DND-41 (cell line): ENCODE measurements around the gene ZNF521.

ENCODE experiments used
- EZH2 ChIP-seq: IDR thresholded peaks from 3 replicates; pipeline ENCODE4 v1.6.1; 2012; ENCODE audit warnings: borderline replicate concordance, low read depth, mild to moderate bottlenecking, moderate library complexity, low read length, inconsistent platforms; ENCODE audit not compliant: severe bottlenecking
- TF ChIP-seq, protein P1 (sequence below): IDR thresholded peaks from 2 replicates; pipeline ENCODE4 v1.5.1; 2012; ENCODE audit warnings: borderline replicate concordance, low read length, moderate library complexity, mild to moderate bottlenecking; ENCODE audit not compliant: poor library complexity, severe bottlenecking; ENCODE audit errors: extremely low read depth

DNA sequence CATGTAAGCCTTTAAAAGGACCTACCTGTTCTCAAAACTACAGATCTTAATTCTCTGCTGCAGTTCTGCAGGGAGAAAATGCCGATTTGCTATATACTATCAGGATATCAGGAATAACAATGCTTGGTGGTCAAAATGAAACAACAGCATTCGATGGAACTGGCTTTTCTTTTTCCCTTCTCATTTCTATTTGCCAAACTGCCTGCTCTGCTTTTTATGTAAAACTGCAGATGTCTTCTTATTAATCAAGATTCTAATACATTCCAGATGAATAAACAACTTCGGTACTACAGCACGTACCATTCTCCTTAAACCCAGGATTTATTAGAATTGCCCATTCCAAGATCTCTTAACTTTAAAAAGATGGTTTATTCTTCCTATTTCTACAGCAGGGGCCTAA is 100.9 kb downstream of the ZNF521 start:
- TF ChIP-seq, protein P1, sequence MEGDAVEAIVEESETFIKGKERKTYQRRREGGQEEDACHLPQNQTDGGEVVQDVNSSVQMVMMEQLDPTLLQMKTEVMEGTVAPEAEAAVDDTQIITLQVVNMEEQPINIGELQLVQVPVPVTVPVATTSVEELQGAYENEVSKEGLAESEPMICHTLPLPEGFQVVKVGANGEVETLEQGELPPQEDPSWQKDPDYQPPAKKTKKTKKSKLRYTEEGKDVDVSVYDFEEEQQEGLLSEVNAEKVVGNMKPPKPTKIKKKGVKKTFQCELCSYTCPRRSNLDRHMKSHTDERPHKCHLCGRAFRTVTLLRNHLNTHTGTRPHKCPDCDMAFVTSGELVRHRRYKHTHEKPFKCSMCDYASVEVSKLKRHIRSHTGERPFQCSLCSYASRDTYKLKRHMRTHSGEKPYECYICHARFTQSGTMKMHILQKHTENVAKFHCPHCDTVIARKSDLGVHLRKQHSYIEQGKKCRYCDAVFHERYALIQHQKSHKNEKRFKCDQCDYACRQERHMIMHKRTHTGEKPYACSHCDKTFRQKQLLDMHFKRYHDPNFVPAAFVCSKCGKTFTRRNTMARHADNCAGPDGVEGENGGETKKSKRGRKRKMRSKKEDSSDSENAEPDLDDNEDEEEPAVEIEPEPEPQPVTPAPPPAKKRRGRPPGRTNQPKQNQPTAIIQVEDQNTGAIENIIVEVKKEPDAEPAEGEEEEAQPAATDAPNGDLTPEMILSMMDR: no peak
- TF ChIP-seq EZH2: no peak
